HG02840 (cell line): ENCODE data around the gene PLLP.

Experiments used
- ATAC-seq: cut with Tn5 transposase; IDR thresholded peaks from one replicate; pipeline ENCODE4 v1.9.1; 2021; ENCODE audit warnings: mild to moderate bottlenecking, moderate library complexity, moderate number of reproducible peaks; ENCODE audit not compliant: unreplicated experiment, low FRiP score

Gene PLLP

GRCh38 chr16:57258226-57258909 lies 26.1 kb downstream of the PLLP start:
- no peak for ATAC-seq

GRCh38 chr16:57257455-57258070 lies 26.9 kb downstream of the PLLP start:
- no peak for ATAC-seq

GRCh38 chr16:57256601-57257395 lies 27.7 kb downstream of the PLLP start:
- ATAC-seq = no peak

GRCh38 chr16:57255686-57256415 lies 28.6 kb downstream of the PLLP start:
- no peak for ATAC-seq

GRCh38 chr16:57253466-57253865 lies 31.0 kb downstream of the PLLP start:
- no peak for ATAC-seq

- ATAC-seq = no peak
Measured at GRCh38 chr16:57252148-57252721, 32.2 kb downstream of the PLLP start.

- no peak for ATAC-seq
Measured at GRCh38 chr16:57251352-57251751, 33.1 kb downstream of the PLLP start.

GRCh38 chr16:57245472-57246113 lies 38.9 kb downstream of the PLLP start:
- ATAC-seq = peak; percentile 23

- ATAC-seq = peak; percentile 94
Measured at GRCh38 chr16:57244767-57245471, 39.6 kb downstream of the PLLP start, which contains the start of gene ARL2BP. ARL2BP (plus strand) TSS chr16:57245259; CDS start chr16:57245368, 109 bp downstream.

GRCh38 chr16:57244463-57244766 lies 40.1 kb downstream of the PLLP start:
- ATAC-seq = no peak

GRCh38 chr16:57242650-57243049 lies 41.8 kb downstream of the PLLP start:
- ATAC-seq = no peak

- ATAC-seq = no peak
Measured at GRCh38 chr16:57240851-57241250, 43.6 kb downstream of the PLLP start.

- no peak for ATAC-seq
Measured at GRCh38 chr16:57239107-57239506, 45.4 kb downstream of the PLLP start.

GRCh38 chr16:57238682-57239081 lies 45.8 kb downstream of the PLLP start:
- ATAC-seq = no peak

- no peak for ATAC-seq
Measured at GRCh38 chr16:57236022-57236350, 48.5 kb downstream of the PLLP start.

- no peak for ATAC-seq
Measured at GRCh38 chr16:57235128-57236021, 49.1 kb downstream of the PLLP start.

- ATAC-seq = no peak
Measured at GRCh38 chr16:57234707-57235092, 49.8 kb downstream of the PLLP start.

- ATAC-seq = no peak
Measured at GRCh38 chr16:57233944-57234706, 50.3 kb downstream of the PLLP start.
